Activated CD8-positive, alpha-beta memory T cell treated with anti-CD3 and anti-CD28 coated beads for 36 hours (primary cell): ENCODE results near the gene COMMD4. TPM values are rescaled to one million over a fixed set of nuclear protein-coding genes. Genes with fewer than 3 reads are reported as not detected.

ENCODE experiments used
- CTCF ChIA-PET: fragments of 350-600 bp; sonication (Branson Sonifier 250); formaldehyde crosslinking; loops from one replicate; lab custom pipeline; 2021; ENCODE audit warnings: antibody characterized with exemption; lab: Charles Lee
- POLR2A ChIA-PET: fragments of 350-600 bp; sonication (Branson Sonifier 250); formaldehyde crosslinking; loops from one replicate; lab custom pipeline; 2021; ENCODE audit warnings: antibody characterized with exemption; lab: Charles Lee
- total RNA-seq, 2 experiments: library from RNA; stranded (reverse); gene quantifications; one replicate each; pipeline ENCODE4 v1.2.3, GENCODE V29; 2021

COMMD4 gene
- total RNA-seq, 2 experiments from 2014 or later: 94.8 to 96.8 TPM

- CTCF ChIA-PET: interaction anchor here (0.6 to 1.6 kb wide), 2 partner anchors 15 to 17 kb away, joined by 3 to 5 read pairs; partner anchors contain the start of gene COMMD4
Measured at GRCh38 chr15:75350601-75351361, 14.9 kb downstream of the COMMD4 start.

GRCh38 chr15:75352186-75353080 lies 16.6 kb downstream of the COMMD4 start:
- CTCF ChIA-PET: interaction anchor here (1.2 to 1.4 kb wide), 2 partner anchors 12 to 227 kb away, joined by 3 read pairs; partner anchors contain the start of gene PTPN9
- POLR2A ChIA-PET: interaction anchor here (0.6 to 1.5 kb wide), 2 partner anchors 15 to 148 kb away, joined by 4 read pairs; no protein-coding TSS in a partner anchor

More at GRCh38 chr15:75350601-75351361, 14.9 kb downstream of the COMMD4 start:
- POLR2A ChIA-PET: no interaction called here

- CTCF ChIA-PET: interaction anchor here (1.2 to 2.1 kb wide), 2 partner anchors 14 kb away, joined by 3 to 11 read pairs; partner anchors contain the start of gene MAN2C1
- POLR2A ChIA-PET: interaction anchor here (0.7 to 1.5 kb wide), 2 partner anchors 14 to 311 kb away, joined by 3 to 4 read pairs; no protein-coding TSS in a partner anchor
Measured at GRCh38 chr15:75353604-75354003, 17.7 kb downstream of the COMMD4 start.

- ChIA-PET CTCF (interaction anchor here (2.1 kb wide), 1 partner anchor 13 kb away, joined by 11 read pairs; the partner anchor contains the start of gene MAN2C1), POLR2A (no interaction called here)
Measured at GRCh38 chr15:75354454-75354853, 18.6 kb downstream of the COMMD4 start.

- POLR2A ChIA-PET: no interaction called here
- CTCF ChIA-PET: interaction anchor here (2.1 kb wide), 1 partner anchor 12 kb away, joined by 11 read pairs; the partner anchor contains the start of gene MAN2C1
Measured at GRCh38 chr15:75355369-75355768, 19.5 kb downstream of the COMMD4 start.

GRCh38 chr15:75356006-75356405 lies 20.1 kb downstream of the COMMD4 start:
- POLR2A ChIA-PET: no interaction called here
- CTCF ChIA-PET: no interaction called here

GRCh38 chr15:75356517-75356916 lies 20.7 kb downstream of the COMMD4 start:
- CTCF ChIA-PET: no interaction called here

GRCh38 chr15:75357976-75358673 lies 22.3 kb downstream of the COMMD4 start:
- ChIA-PET POLR2A (no interaction called here), CTCF (no interaction called here)

More at GRCh38 chr15:75356517-75356916, 20.7 kb downstream of the COMMD4 start:
- POLR2A ChIA-PET: no interaction called here

- ChIA-PET POLR2A (no interaction called here), CTCF (no interaction called here)
Measured at GRCh38 chr15:75358771-75359536, 23.1 kb downstream of the COMMD4 start.

- ChIA-PET POLR2A (no interaction called here), CTCF (no interaction called here)
Measured at GRCh38 chr15:75359537-75360250, 23.8 kb downstream of the COMMD4 start.

- CTCF ChIA-PET: no interaction called here
- POLR2A ChIA-PET: no interaction called here
Measured at GRCh38 chr15:75360391-75360790, 24.5 kb downstream of the COMMD4 start.

GRCh38 chr15:75360856-75361255 lies 25.0 kb downstream of the COMMD4 start:
- POLR2A ChIA-PET: no interaction called here

GRCh38 chr15:75361361-75361988 lies 25.6 kb downstream of the COMMD4 start:
- POLR2A ChIA-PET: no interaction called here
- CTCF ChIA-PET: no interaction called here

More at GRCh38 chr15:75360856-75361255, 25.0 kb downstream of the COMMD4 start:
- CTCF ChIA-PET: no interaction called here

GRCh38 chr15:75361989-75362641 lies 26.3 kb downstream of the COMMD4 start:
- POLR2A ChIA-PET: interaction anchor here (0.5 kb wide), 1 partner anchor 345 kb away, joined by 3 read pairs; no protein-coding TSS in a partner anchor
- CTCF ChIA-PET: no interaction called here

GRCh38 chr15:75362642-75363249 lies 26.9 kb downstream of the COMMD4 start:
- ChIA-PET POLR2A (interaction anchor here (0.5 kb wide), 1 partner anchor 344 kb away, joined by 3 read pairs; no protein-coding TSS in a partner anchor), CTCF (no interaction called here)

GRCh38 chr15:75363786-75364185 lies 27.9 kb downstream of the COMMD4 start:
- ChIA-PET POLR2A (no interaction called here), CTCF (interaction anchor here (0.6 kb wide), 1 partner anchor 78 kb away, joined by 3 read pairs; no protein-coding TSS in a partner anchor)
